Right atrium auricular region (tissue), 2 donors: Measurements from ENCODE around the gene AFMID. TPM values are rescaled to one million over a fixed set of nuclear protein-coding genes. Genes with fewer than 3 reads are reported as not detected.

Source experiments
- DNase-seq: peaks from one replicate; pipeline ENCODE4 v3.0.0-alpha.2; 2019; ENCODE audit warnings: low spot score
- H3K27ac ChIP-seq, 2 donors: fragments of 200-600 bp; sonication (generic); 1 replicate in 1 of 2; 2 replicates in 1 of 2; pipeline ENCODE4 v1.5.1; 2016 to 2019
- H3K27me3 ChIP-seq, 2 donors: fragments of 200-600 bp; sonication (generic); one replicate each; pipeline versions ENCODE4 v1.5.1 to v1.6.0; 2017 to 2019
- H3K36me3 ChIP-seq: fragments of 200-600 bp; sonication (generic); one replicate; pipeline ENCODE4 v1.5.1; 2016
- H3K4me1 ChIP-seq, 2 donors: fragments of 200-600 bp; sonication (generic); one replicate each; pipeline versions ENCODE4 v1.5.1 to v1.6.0; 2017 to 2019
- H3K4me3 ChIP-seq, 2 donors: fragments of 200-600 bp; sonication (generic); 1 replicate in 1 of 2; 2 replicates in 1 of 2; pipeline ENCODE4 v1.5.1; 2017 to 2019; ENCODE audit warnings: mild to moderate bottlenecking in 1 of 2, moderate library complexity in 1 of 2
- H3K9me3 ChIP-seq, 2 donors: fragments of 200-600 bp; sonication (generic); one replicate each; pipeline ENCODE4 v1.5.1; 2019
- CTCF ChIP-seq, 2 donors: fragments of 200-600 bp; sonication (generic); IDR thresholded peaks; one replicate each; pipeline ENCODE4 v1.5.1; 2019; ENCODE audit warnings: antibody characterized with exemption in 2 of 2
- total RNA-seq, 2 donors: library from RNA; depleted of rRNA; stranded (reverse); fragments of >200 nt; gene quantifications; one replicate each; pipeline ENCODE4 v1.1.0, GENCODE V29; 2016

Gene AFMID
- total RNA-seq, 2 donors from 2014 or later: 28.6 to 35.3 TPM

GRCh38 chr17:78253946-78254672 lies 66.9 kb downstream of the AFMID start:
- TF ChIP-seq CTCF (IDR thresholded peaks at IDR 0.05): no peak
- peaks cover 0 to 44% of the 10 kb centered on the region in 2 donors for H3K4me1 ChIP-seq
- no peaks in the 10 kb centered on the region for H3K27me3 ChIP-seq
- peak overlapping the region; percentile 93 to 97 for H3K4me3 ChIP-seq
- no peaks in the 10 kb centered on the region for H3K36me3 ChIP-seq
- no peaks in the 10 kb centered on the region for H3K9me3 ChIP-seq
- peak overlapping the region; percentile 93 to 97 for H3K27ac ChIP-seq
- peak; percentile 79 for DNase-seq

- TF ChIP-seq CTCF (IDR thresholded peaks at IDR 0.05): no peak
- Histone ChIP-seq H3K27ac (no peak overlapping the region), H3K9me3 (no peaks in the 10 kb centered on the region), H3K36me3 (no peaks in the 10 kb centered on the region), H3K4me1 (peaks cover 0 to 48% of the 10 kb centered on the region in 2 donors), H3K4me3 (no peak overlapping the region), H3K27me3 (no peaks in the 10 kb centered on the region)
- DNase-seq: no peak
These were observed 68.0 kb downstream of the AFMID start for GRCh38 chr17:78255029-78255656.

GRCh38 chr17:78255953-78256706 lies 69.0 kb downstream of the AFMID start:
- no peak for TF ChIP-seq CTCF (IDR thresholded peaks at IDR 0.05)
- Histone ChIP-seq H3K9me3 (no peaks in the 10 kb centered on the region), H3K36me3 (no peaks in the 10 kb centered on the region), H3K27ac (peak overlapping the region in 1 of 2 donors; percentile 35), H3K27me3 (no peaks in the 10 kb centered on the region), H3K4me1 (peaks cover 0 to 41% of the 10 kb centered on the region in 2 donors), H3K4me3 (no peak overlapping the region)
- DNase-seq: no peak

- no peaks in the 10 kb centered on the region for H3K9me3 ChIP-seq
- peak overlapping the region in 1 of 2 donors; percentile 35 for H3K27ac ChIP-seq
- no peak for DNase-seq
- peaks cover 0 to 37% of the 10 kb centered on the region in 2 donors for H3K4me1 ChIP-seq
- H3K27me3 ChIP-seq: no peaks in the 10 kb centered on the region
- TF ChIP-seq CTCF (IDR thresholded peaks at IDR 0.05): no peak
- no peaks in the 10 kb centered on the region for H3K36me3 ChIP-seq
- H3K4me3 ChIP-seq: no peak overlapping the region
These were observed 69.8 kb downstream of the AFMID start for GRCh38 chr17:78256707-78257591.

Other genes with a start within 250 kb of the AFMID start
- gene TNRC6C, start 228.7 kb upstream of the AFMID start, total RNA-seq: 10 to 100 TPM in 1 of 2 donors, 1 to 10 TPM in 1; 8.7 to 13.0 TPM
- gene TMC6, start 58.6 kb upstream of the AFMID start, total RNA-seq: 10 to 100 TPM in 1 of 2 donors, 1 to 10 TPM in 1; 7.5 to 41.3 TPM
- gene TMC8, start 56.6 kb upstream of the AFMID start, total RNA-seq: 1 to 10 TPM; 1.0 to 2.6 TPM
- gene C17orf99, start 41.0 kb upstream of the AFMID start, total RNA-seq: not detected
- 100 to 1,000 TPM in 1 of 2 donors, 10 to 100 TPM in 1; 52.8 to 129 TPM for gene SYNGR2, start 18.8 kb upstream of the AFMID start, total RNA-seq
- gene TK1, start 310 bp upstream of the AFMID start, total RNA-seq: 1 to 10 TPM; 2.2 TPM
- 1 to 10 TPM in 1 of 2 donors, not detected in 1; 3.7 TPM for gene BIRC5, start 26.9 kb downstream of the AFMID start, total RNA-seq
- gene TMEM235, start 44.3 kb downstream of the AFMID start, total RNA-seq: not detected
- 10 to 100 TPM; 39.9 to 56.8 TPM for gene SOCS3, start 172.7 kb downstream of the AFMID start, total RNA-seq
- gene PGS1, start 191.3 kb downstream of the AFMID start, total RNA-seq: 10 to 100 TPM; 21.2 to 21.8 TPM